HG02870 (cell line): ENCODE results near the gene C2orf49.

Experiments
- ATAC-seq: cut with Tn5 transposase; IDR thresholded peaks from one replicate; pipeline ENCODE4 v1.9.1; 2021; ENCODE audit warnings: mild to moderate bottlenecking, moderate library complexity; ENCODE audit not compliant: unreplicated experiment

The C2orf49 gene

DNA sequence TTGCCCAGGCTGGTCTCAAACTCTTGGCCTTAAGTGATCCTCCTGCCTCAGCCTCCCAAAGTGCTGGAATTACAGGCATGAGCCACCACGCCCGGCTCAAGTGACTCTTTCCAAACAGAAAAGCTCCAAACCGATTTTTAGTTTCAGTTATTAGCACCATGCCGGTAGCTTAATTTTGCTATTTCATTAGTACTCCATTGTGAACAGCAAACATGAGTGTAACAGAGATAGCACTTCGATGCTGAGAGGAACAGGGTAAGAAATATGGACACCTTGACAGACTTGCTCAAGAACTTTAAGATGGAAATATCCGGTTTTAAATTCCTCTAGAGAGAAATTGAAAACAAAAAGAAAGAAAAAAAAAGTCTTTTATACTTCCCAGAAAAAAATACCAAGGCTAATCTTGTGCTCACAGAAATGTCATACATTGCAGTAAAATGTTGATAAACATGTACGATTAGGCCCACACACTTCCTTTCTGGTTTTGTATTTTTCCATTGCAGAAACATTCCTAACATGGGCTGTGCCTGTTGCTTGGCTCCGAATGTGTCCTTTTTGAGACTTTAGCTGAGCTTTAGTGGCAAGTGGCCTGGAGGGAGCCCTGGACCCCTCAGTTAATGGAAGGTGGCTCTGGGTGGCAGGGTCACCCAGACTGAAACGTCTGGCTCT lies 43.2 kb downstream of the C2orf49 start:
- ATAC-seq, result no peak

DNA sequence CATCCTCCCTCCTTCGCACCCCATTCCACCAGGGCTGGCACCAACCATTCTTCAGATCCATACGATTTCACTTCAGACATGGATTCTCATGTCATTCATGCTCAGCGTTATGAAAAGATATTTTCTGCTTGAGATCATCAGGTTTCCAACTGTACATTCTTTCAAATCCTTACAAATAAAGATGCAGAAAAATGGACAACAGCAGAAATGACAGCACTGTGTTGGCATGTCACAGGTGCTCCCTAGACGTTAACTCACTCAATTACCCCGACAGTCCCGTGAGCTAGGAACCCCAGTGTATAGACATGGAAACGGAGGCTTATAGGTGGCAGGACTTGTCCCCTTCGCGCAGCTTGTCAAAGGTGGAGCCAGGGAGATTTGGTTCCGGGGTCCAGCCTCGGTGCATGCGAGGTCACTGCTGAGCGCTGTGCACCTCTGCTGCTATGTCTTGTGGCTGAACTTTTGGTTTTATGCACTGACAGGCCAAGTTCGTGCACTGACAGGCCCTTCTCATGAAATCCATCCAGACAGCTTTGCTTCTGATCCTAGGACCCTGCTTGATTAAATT lies 43.8 kb downstream of the C2orf49 start:
- ATAC-seq, result no peak

DNA sequence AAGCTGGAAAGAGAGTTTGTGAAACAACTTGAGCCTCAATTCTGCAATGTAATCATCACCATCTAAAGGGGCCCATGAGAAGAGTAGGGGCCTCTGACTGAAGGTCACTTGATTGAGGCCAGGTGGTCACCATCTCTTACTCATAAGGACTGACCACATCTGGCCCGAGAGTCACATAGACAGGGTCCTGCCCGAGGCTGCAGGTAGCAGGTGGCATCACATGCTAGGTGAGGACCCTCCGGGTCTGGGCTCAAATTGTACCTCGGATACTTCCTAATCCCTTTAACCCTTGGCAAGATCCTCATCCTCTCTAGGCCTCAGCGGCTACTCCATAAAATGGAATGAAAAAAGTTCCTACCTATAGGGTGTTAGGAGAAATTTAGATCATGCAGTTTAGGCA lies 44.8 kb downstream of the C2orf49 start:
- ATAC-seq, result no peak

DNA sequence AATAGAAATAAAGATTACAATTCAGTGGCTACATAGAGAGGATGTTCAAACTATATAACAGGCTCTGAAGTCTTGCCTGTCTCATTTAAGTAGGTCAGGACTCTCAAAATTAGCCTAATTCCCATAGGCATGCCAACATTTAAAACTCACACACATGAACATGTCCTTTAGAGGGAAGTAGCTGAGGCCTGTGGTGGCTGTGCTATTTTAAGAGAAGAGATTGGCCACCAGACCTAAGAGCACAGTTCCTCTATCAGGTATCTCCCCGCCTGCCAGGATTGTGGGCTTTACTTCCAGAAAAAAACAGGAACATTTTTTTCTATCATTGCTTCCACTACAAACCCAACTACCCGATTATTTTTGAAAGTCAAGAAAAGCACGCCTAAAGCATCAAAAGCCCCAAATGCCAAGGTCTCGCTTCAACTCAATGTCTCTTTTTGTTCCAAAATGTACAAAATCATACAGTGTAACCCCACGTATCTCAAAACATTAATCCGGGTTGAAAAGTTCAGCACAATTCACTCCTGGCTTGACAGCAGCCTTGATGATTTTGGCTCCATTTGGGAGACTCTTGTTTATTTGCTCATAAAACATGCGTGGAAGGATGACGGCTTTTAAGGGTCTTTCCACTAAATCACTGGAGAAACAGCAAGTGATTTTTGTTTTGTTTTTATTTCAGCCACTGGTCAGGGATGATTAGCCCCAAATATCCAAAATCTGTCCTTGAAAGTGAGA lies 46.3 kb downstream of the C2orf49 start:
- ATAC-seq, result no peak

DNA sequence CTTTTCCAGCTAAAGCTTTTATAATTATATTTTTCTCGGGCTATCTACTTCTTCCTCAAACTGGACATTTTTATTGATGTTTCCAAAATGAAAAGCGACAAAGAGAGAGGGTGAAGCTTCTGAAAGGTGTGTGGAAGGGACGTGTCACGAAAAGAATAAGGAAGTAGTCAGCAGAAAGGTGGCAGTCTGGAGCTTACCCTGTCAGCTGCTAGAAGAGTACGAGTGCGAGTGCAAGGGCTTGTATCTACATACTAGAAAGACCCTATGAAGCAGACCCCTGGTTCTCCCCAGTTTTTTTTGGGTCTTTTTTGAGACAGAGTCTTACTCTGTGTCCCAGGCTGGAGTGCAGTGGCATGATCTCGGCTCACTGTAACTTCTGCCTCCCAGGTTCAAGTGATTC lies 46.9 kb downstream of the C2orf49 start:
- ATAC-seq, result no peak

DNA sequence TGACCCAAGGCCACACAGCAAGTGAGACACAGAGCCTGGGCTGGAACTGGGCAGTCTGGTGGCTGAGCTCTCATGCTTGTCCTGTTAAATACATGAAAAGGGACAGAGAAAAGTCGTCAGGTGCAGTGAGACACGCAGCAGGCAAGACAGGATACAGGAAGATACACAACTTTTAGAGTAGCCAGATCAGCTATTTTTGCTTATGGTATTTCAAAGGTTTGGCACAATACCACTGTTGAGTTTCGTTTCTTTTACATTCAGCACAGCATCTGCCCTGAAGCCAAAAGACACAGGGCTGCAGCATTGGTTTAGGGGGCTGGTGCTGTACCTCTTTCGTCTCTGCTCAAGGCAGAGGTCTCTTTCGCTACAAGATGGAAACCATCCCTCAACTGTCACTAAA lies 47.5 kb downstream of the C2orf49 start:
- no peak for ATAC-seq

DNA sequence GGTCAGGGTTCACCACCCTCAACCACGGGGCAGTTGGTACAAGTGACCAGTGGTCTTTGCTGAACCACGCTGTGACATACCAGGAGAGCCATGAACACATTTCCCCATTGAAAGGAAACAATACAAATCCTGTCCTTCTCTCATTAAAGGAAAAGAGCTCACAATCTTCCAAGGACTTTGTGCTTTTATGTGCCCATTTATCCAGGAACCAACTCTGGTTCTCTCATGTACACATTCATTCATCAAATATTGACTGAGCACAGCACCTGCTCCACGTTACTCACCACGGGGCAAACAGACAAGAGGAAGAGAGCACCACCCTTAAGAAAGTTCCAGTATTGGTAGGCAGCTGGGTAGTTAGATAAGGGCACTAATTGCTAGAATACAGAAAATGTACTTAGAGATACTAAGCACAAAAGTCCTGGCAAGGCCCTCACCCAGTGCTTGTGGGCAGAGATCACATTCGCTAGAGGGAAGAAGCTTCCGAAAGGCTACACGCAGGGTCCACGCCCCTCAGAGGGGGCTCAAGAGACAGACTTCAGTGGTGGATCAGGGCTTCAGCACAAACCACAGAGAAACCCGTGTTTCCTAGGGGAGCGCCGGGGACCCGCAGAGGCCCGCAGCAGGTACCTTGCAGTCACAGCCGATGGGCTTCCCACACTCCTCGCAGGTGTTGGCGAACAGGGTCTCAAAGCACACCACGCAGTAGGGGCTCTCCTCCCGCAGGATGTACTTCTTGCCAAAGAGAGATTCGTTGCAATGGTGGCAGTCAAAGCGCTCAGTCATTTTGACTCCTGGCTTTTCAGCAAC lies 48.6 kb downstream of the C2orf49 start:
- ATAC-seq, result no peak

DNA sequence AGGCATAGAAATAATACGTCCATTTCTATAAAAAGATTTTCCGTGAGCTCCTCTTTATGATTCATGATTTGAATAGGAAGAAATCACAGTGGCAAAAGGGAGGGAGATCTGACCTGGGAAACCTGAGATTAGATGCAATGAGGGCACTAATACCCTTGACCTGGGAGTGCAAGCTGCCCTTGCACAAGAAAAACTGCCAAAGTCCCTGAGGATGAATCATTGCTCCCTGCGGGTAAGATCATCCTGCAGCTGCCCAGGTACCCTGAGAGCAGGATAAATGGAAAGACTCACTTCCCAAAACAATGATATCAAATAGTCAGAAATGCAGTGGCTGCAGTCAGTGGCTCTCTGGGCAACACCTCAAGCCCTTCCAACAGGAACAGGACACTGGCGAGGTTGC lies 49.9 kb downstream of the C2orf49 start:
- no peak for ATAC-seq

DNA sequence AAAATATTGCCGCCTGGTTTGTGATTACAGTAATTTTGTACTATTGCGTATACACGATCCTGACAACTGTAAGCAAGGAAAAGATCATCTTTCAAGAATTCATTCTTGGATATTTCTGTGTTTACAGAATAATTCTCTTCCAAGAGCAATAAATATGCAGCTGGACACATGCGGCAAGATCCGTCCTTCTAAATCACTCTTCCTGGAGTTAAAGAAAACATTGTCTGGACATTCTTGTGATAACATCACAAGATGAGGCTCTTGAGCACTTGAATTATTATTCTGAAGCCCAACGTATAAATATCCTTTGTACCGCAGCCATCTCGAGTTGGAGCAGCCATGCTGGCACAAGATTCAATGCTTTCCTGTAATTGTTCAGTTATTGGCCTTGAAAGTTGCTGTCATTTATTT lies 51.6 kb downstream of the C2orf49 start:
- no peak for ATAC-seq

DNA sequence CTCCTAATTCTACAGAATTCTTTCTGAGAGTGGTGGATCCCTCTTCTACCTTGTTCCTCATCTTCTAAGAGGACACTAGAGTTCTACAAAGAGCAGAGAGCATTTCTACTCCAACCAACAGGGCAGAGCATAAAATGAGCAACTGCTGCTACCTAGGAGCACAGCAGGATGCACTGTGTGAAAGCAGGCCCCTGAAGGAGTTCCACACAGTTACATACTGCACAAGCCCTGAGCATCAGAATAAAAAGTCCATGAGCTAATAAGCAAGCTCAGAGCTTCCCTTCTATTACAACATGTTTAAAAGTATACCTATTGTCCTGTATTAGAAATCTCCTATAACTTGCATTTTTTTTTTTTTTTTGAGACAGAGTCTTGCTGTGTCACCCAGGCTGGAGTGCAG lies 53.1 kb downstream of the C2orf49 start:
- ATAC-seq, result no peak

DNA sequence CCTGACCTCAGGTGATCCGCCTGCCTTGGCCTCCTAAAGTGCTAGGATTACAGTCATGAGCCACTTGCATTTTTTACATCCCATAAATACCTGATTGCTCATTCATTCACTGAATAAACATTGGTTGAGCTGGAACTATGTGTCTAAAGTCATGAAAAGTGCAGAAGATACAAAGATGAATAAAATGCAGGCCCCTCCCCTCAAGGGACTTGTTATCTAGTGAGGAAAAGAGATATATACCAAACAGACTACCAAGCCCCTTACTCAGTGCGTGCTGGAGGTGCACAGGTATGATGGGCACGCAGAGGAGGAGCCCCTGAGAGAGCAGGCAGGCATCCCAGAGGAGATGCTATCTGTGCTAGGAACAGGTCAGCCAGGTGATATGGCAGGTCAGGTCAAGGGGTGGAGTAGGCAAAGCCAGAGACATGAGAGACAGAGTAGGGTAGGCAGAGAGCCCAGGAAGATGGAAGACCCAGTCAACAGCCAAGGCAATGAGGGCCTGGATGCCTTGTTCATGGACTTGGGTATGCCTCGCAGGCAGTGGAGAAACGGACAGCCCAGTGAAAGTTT lies 53.8 kb downstream of the C2orf49 start:
- ATAC-seq, result no peak

DNA sequence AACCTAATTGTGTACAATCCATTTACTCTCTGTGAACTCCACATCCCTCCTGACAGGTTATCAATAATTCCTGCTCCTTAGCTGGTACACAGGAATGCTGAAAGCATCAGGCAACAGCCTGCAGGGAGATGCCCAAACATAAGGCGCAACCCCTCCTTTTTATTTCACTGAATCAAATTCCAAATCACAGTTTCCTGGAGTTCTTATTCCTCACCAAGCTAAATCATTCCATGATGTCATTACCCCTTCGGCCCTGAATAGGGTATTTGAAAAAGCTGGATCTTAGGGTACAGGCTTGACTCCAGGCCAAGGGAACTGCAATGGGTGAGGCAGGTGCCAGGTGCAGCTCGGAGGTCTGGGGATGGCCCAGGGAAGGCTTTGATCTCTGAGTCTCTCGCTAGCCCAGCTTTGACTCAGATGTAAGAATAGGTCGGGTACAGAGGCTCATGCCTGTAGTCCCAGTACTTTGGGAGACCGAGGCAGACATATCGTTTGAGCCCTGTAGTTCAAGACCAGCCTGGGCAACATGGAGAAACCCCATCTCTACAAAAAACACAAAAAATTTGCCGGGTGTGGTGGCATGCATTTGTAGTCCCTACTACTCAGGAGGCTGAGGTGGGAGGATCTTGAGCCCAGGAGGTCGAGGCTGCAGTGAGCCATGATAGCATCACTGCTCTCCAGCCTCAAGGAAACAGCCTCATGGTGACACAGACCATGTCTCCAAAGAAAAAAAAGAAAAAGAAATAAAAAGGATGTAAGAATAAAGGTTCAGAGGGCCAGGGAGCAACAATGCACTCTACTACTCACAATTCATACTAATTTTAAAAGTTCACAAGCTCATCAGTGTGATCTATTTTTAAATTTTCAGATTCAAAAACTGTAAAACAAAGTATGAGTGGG lies 54.7 kb downstream of the C2orf49 start:
- ATAC-seq, result no peak

DNA sequence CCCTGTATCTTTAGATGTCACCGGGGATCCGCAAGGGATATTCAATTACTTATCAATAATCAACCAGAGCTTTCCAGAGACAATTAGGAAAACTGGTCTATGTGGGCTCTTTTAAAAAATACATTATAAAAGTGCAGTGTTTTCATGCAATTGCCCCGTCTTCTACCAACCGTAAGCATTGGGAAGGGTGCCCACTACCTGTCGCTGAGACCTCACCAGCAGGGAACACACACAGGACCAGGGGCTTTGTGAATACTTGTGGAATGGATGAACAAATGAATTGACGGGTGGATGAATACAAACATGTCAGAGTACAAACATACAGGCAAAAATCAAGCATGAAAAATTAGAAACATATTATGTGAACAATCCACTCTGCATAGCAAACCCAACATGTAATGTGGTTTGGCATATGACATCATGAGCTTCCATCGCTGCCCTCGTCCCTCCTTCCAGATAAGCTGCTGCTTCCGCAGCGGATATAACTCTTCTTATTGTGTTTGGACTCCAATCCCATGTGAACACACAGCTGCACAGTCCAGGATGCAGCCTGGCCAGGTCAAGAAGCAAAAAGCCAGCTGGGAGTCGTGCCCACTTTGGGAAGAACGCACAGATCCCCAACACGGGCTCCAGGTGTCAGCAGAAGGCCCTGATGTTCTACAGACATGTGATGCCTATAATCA lies 56.2 kb downstream of the C2orf49 start:
- ATAC-seq, result no peak

DNA sequence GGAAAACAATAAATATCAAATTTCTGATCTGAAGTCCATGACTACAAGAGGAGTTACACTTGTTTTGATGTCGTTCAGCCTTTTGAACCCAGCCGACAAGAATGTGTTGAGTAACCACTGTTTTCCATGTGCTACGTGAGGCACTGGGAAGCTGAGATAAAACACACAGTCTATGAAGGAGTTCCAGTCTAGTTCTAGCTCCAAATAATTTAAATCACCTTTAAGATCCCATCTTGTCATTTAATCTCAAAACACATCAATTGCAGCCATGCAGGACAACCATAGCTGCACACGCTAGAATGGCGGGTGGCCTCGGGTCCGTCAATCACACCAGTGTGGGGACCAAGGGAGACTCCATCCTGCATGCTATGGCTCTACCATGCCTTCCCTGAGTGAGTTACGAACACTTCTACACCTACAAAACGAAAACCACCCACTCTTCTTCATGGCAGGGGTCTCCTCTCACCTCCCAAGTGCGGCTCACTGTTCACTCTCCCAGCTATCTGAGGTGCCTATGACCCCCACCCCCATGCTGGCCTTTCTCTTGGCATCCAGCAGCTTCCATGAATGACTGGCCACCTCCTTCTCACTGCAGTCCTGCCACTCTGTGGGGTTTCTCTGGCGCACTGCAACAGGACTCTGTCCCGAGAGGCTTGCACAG lies 57.7 kb downstream of the C2orf49 start:
- no peak for ATAC-seq

DNA sequence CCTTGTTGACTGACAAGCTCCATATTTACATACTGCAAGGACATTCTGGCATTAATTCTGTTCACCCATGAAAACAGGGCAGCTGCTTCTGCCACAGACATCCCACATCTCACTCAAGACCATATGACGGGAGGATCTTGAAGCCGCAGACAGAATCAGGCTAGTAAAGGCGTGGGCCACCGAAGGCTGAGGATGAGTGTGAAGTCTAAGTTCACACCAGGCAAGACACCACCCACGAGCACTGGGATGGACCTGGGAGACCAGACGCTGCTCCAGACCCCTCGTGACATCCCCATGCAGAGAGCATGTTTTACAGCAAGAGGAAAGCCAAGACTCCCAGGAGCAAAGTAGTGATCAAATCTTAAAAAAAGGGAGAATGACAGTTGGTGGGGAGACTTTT lies 58.4 kb downstream of the C2orf49 start:
- no peak for ATAC-seq

DNA sequence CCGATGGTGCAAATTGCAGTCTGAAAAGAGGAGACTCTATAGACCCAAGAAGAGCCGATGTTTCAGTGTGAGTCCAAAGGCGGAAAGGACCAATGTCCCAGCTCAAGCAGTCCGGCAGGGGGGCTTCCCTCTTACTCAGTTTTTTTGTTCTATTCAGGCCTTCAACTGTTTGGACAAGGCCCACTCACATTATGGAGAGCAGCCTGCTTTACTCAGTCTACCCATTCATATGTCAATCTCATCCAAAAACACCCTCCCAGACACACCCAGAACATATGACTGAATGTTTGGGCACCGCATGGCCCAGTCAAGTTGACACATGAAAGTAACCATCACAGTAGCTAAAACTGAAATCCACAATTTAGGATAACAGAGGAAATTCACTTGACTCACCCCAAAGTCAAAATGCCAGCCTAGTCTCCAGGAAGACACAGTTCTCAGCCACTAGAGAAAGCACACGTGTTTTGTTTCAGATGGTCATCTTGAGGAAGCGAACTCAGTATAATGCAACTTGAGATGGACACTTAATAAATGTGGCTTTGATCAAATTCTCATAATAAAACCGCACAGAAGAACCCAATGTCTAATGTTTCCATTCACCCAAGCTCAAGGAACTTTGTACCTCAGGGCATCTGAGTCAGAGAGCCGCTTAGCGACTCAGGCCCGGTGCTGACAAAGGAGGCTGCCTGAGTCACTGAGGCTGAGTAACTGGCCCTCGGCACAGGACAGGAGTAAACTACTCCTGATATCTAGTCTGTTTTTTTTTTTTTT lies 59.1 kb downstream of the C2orf49 start:
- ATAC-seq, result no peak

DNA sequence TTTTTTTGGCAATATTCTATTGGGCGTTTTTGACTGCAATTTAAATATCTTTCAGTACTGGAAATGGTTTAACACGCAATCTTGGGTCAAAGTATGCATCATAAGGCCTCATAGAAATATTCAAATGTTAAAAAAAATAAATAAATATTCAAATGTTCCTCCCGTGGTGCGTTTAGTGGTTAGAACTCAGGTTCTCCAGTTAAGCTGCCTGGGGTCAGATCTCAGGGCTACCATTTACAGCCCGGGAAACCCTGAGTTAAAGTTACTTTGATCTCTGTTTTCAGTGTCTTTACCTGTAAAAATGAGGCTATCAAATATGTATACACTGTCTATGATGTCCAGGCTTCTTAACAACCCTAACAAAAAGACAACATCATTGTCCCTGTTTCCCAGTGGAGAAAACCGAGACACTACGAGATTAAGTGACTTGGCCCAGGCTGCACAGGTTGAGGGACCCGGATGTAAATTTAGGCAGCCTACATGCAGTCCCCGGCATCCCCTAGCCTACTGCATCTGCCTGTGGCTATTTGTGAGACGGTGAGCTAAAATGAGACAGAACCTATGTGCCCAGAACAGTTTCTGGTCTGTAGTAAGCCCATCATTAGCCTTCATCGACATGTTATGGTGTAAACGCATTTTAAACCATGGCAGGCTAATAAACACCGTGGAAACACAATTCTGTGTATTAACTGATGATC lies 59.8 kb downstream of the C2orf49 start:
- no peak for ATAC-seq

DNA sequence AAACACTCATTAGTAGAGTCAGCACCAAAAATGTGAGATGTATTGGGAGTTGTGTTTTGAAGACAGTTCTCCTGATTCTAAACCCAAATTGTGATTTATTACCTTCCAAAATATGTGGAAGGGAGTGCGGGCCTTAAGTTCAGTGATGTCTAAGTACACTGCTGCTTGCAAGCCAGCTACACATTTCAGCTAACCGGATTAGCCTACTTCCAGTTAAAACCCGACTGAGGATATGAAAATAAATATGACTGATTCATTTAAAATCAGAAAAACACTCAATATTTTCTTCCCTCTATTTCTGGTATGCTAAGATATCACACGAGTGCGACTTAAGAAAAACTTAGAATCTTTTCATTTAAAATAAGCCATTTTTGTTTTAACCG lies 60.6 kb downstream of the C2orf49 start:
- no peak for ATAC-seq
